GM21529 (cell line): ENCODE measurements around the gene BAIAP3.

Experiments used
- ATAC-seq: cut with Tn5 transposase; IDR thresholded peaks from one replicate; pipeline ENCODE4 v1.9.1; 2021; ENCODE audit not compliant: unreplicated experiment

The BAIAP3 gene

DNA sequence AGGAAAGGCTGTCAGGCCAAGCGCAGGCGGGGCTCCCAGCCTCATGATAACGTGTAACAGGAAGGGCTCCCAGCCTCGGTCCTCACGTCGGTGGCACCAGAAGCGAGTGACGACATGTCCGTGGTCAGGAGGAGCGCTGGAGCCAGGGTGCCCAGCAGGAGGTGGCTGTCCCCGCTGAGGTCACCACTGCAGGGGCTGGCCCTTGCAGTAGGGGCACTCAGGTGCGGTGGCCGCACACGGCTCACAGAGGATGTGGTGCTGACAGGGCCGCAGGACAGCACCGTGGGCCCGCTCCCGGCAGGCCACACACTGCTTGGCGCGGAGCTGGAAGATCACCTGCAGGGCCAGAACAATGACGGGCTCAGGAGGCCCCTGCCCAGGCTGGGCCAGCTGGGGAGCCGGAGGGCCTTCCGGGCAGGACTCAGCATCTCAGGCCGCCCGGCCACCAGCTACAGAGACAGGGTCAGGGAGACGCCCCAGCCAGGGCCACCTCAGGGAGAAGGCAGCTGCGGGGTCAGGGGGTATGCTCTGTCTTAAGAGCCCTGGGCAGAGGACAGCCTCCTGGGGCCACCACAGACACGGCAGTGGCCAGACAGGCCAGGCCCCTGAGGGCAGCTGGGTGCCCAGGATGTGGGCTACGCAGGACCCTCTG is 32.7 kb downstream of the BAIAP3 start:
- no peak for ATAC-seq

GRCh38 chr16:1366712-1367299 is 33.4 kb downstream of the BAIAP3 start:
- ATAC-seq, result no peak

GRCh38 chr16:1367486-1368174 is 34.2 kb downstream of the BAIAP3 start:
- no peak for ATAC-seq

GRCh38 chr16:1371054-1371978 is 37.9 kb downstream of the BAIAP3 start:
- no peak for ATAC-seq

- no peak for ATAC-seq
Measured at GRCh38 chr16:1372292-1372950, 39.0 kb downstream of the BAIAP3 start.

GRCh38 chr16:1374418-1375297 is 41.2 kb downstream of the BAIAP3 start:
- ATAC-seq, result no peak

- no peak for ATAC-seq
Measured at GRCh38 chr16:1375298-1375640, 41.8 kb downstream of the BAIAP3 start.

DNA sequence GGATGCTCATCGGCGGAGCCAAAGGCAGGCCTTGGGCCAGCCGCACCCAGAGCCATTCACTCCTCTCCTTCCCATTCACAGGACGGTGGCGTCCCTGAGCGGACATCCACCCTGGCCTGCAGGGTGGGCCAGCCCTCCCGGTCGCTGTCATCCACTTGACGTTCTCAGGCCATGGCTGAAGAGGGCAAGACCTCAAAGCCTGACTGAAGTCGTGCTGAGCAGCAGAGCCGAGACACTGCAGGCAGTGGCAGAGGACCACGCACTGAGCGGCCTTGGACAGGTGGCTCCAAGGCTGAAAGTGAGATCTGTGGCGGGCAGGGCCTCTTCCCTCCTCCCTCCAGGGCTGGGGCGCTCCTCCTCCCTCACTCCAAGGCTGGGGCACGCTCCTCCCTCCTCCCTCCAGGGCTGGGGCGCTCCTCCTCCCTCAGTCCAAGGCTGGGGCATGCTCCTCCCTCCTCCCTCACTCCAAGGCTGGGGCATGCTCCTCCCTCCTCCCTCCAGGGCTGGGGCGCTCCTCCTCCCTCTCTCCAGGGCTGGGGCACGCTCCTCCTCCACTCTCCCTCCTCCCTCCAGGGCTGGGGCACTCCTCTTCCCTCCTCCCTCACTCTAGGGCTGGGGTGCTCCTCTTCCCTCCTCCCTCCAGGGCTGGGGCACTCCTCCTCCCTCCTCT is 42.4 kb downstream of the BAIAP3 start:
- no peak for ATAC-seq

- ATAC-seq, result no peak
Measured at GRCh38 chr16:1377406-1378010, 44.1 kb downstream of the BAIAP3 start.

DNA sequence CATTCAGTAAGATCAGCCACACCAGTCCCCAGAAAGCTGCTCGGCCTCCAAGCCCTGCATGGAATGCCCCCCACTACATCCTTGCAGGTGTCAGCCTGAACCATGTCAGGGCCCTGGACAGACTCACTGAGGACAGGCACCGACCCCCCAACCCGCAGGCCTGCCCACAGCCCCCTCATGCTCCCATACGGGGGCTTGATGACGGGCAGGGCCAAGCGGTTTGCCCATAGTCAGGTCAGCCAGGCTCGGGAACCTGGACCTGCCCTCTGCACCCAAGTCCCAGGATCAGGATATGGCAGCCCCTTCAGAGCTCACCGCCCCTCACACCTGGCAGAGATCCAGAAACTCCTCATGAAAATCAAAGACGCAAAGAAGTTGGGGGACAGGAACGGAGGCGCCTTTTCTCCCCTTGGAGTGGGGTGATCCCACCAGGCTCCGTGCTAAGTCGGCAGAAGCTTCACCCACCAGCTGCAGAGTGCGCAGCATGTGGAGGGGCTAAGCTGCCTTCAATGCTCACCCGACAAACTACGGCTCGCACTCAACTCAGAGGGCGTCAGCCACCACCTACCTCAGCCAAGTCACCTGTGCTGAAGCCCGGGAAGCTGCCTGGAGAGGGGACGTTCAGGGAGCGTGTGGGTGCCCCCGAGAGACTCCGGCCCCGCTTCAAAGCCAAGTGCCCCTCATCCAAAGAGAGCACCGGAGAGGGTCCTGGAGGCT is 44.8 kb downstream of the BAIAP3 start:
- no peak for ATAC-seq

DNA sequence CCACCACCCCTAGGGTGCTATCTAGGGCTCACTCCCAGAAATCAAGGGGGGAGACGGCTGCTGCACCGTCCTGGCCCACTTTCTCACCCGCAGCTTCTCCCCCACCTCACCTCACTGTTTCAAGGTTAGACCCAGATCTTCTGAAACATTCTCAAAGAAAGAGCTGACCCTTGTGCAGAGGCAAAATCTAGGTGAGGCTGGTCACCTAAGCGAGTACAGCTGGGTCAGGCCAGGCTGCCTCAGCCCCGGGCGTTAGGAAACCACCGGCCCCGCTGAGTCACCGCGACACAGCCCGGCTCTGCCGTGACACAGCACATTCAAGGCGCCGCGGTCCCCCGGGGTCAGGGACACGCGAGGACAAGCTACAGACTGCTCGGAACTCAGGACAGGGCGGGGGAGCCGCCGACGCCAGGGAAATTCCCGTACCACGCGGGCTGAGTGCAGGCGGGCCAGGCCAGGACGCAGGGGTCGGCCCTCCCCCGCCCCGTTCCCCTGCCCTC is 45.4 kb downstream of the BAIAP3 start:
- ATAC-seq, result peak; percentile 39

DNA sequence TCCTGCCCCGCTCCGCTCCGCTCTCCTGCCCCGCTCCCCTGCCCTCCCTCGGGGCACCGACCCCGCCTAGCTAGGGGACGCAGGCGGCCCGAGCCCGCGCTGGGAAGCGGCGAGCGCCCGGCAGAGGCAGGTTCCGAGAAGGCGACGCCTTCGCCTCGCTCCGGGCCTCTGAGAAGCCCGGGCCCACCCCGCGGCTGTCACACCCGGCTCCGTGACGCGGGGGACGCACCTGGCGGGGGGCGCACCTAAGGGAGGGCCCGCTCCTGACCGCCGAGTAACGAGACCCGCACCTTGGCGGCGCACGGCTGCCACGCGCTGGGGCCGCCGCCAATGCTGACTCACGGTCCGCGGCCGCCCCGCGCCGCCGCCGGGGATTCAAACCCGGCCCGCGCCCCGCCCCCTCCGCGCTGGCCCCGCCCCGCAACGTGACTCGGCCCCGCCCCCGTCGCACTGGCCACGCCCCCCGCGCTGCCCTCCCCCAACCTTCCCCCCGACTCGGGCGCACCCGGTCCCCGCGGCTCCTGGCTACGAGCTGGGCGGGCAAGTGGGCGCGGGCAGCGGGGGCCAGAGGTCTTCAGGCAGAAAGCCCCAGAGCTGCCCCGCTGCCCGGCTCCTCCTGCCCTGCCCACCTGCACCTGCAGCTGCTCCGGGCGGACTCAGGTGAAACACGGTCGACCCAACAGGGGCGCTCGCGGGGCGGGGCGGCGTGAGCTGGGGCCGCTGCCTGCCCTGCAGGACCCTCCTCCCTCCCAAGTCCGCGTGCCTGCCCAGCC is 46.0 kb downstream of the BAIAP3 start:
- peak; percentile 51 for ATAC-seq

- no peak for ATAC-seq
Measured at GRCh38 chr16:1380195-1380594, 46.8 kb downstream of the BAIAP3 start.

- no peak for ATAC-seq
Measured at GRCh38 chr16:1381612-1382406, 48.4 kb downstream of the BAIAP3 start.

GRCh38 chr16:1383556-1383955 is 50.1 kb downstream of the BAIAP3 start:
- no peak for ATAC-seq

- no peak for ATAC-seq
Measured at GRCh38 chr16:1385232-1385631, 51.8 kb downstream of the BAIAP3 start.

DNA sequence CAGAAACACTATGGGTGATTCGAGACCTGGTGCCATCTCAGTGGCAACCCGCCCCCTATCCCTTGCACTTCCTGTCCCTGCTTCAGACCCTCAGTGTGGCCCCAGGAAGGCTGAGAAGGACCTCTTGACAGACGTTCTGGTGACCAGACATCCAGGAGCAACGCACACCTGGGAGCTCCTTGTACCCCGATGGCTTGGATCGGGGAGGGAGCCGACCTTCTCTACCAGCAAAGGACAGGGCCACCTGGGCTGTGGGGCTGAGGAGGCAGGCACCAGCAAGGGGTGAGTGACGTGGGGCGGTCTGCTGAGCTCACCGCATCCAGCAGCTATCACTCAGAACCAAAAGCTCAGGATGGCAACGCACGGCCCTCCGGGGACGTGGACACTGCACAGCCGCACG is 53.9 kb downstream of the BAIAP3 start:
- ATAC-seq, result no peak
